Measurements from ENCODE around the gene PLAA.

Gene PLAA

DNA sequence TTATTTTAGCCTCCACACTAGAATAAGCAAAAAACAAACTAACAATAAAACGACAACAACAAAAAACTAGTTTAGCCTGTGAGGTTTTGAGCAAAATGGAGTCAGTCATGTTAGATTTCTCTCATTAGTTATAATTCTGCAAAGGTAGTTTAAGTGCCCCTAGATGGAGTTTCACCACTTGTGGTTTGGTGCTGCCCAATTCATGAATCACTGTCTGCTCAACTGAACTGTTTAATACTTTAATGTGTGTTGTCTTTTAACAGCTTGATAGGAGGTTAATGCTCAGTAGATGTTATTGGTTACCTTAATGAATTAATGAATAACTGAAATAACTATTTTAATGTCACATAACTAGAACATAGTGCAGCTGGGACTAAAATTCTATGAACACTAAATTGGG, 3.5 kb upstream of the PLAA start:
- TF ChIP-seq, protein P1, sequence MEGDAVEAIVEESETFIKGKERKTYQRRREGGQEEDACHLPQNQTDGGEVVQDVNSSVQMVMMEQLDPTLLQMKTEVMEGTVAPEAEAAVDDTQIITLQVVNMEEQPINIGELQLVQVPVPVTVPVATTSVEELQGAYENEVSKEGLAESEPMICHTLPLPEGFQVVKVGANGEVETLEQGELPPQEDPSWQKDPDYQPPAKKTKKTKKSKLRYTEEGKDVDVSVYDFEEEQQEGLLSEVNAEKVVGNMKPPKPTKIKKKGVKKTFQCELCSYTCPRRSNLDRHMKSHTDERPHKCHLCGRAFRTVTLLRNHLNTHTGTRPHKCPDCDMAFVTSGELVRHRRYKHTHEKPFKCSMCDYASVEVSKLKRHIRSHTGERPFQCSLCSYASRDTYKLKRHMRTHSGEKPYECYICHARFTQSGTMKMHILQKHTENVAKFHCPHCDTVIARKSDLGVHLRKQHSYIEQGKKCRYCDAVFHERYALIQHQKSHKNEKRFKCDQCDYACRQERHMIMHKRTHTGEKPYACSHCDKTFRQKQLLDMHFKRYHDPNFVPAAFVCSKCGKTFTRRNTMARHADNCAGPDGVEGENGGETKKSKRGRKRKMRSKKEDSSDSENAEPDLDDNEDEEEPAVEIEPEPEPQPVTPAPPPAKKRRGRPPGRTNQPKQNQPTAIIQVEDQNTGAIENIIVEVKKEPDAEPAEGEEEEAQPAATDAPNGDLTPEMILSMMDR (IDR thresholded peaks at IDR 0.05; ENCODE audit: borderline replicate concordance, insufficient read depth, low read depth, low read length): no peak
- no peak overlapping the region for H3K4me3 ChIP-seq (ENCODE audit: low read depth, low read length)

DNA sequence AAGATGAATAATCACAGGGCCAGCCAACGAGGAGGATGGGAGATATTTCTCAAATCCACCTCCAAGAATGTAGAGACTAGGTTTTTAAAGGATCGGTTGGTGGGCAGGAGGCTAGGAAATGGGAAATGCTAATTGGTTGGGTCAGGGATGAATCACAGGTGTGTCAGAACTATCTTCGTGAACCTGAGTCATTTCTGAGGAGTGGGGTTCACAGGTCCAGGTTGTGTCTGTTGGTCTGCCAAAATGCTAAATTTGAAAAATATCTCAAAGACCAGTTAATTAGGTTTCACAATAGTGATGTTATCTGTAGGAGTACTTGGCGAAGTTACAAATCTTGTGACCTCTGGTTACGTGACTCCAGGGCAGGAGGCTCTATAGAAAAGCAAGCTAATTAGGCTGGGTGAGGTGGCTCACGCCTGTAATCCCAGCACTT, 2.6 kb upstream of the PLAA start:
- H3K4me3 ChIP-seq (ENCODE audit: low read depth, low read length): no peak overlapping the region

DNA sequence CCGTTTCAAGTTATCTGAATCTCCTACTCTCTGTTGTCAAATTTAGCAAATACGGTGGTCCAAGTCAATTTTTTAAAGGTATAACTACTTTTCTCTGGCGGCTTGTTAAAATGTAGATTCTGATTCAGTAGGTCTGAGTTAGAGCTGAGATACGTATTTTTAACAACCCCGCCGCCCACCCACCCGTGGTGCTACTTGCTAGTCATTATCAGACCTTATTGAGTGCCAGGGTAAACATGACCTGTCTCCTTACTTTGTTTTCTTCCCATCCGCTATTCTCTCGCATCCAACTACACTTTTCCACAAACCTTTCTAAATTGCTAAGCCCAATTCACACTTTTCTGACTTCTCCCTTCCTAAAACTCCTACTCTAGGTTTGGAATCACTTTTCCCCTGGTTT, 694 bp upstream of the PLAA start:
- TF ChIP-seq, protein P1 (IDR thresholded peaks at IDR 0.05; ENCODE audit: borderline replicate concordance, insufficient read depth, low read depth, low read length): no peak
- peak overlapping the region; percentile 84 for H3K4me3 ChIP-seq (ENCODE audit: low read depth, low read length)

More for the DNA sequence above, 2.6 kb upstream of the PLAA start:
- TF ChIP-seq, protein P1 (IDR thresholded peaks at IDR 0.05; ENCODE audit: borderline replicate concordance, insufficient read depth, low read depth, low read length): no peak

DNA sequence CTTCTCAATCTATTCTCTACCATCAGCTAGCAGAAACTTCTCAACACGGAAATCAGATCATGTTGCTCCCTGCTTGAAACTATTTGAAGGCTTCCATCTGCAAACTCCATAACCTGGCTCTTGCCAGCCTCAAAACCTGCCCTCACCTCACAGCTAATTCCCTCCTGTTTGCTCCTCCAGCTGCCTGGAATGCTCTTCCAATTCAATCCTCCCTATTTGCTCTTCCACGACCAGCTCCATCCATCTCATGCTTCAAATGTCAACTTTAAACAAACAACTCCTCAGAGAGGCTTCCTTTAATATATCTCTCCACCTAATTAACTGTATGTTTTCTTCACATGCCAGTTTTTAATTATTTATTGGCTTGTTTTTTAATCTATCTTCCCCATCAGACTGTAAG, 1.5 kb downstream of the PLAA start:
- H3K4me3 ChIP-seq (ENCODE audit: low read depth, low read length): peak overlapping the region; percentile 84
- TF ChIP-seq, protein P1 (IDR thresholded peaks at IDR 0.05; ENCODE audit: borderline replicate concordance, insufficient read depth, low read depth, low read length): no peak

DNA sequence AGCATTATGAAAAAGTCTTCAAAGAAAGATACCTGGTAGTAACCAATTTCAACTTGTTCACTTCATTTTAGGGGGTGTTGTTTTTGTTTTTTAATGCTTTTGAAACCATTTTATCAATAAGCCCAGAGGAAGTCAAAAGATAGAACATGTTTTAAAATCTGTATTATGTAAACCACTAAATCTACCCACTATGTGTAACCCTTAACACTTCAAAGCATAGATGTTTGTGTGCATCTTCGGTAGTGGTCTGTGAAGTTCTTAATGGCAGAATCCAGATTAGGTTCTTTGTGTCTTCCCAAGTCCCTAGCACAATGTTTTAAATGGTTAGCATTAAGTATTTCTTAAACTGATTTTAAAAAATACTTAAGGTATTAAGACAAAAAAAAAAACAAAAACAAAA, 6.3 kb downstream of the PLAA start:
- H3K4me3 ChIP-seq (ENCODE audit: low read depth, low read length): no peak overlapping the region
- TF ChIP-seq, protein P1 (IDR thresholded peaks at IDR 0.05; ENCODE audit: borderline replicate concordance, insufficient read depth, low read depth, low read length): no peak

DNA sequence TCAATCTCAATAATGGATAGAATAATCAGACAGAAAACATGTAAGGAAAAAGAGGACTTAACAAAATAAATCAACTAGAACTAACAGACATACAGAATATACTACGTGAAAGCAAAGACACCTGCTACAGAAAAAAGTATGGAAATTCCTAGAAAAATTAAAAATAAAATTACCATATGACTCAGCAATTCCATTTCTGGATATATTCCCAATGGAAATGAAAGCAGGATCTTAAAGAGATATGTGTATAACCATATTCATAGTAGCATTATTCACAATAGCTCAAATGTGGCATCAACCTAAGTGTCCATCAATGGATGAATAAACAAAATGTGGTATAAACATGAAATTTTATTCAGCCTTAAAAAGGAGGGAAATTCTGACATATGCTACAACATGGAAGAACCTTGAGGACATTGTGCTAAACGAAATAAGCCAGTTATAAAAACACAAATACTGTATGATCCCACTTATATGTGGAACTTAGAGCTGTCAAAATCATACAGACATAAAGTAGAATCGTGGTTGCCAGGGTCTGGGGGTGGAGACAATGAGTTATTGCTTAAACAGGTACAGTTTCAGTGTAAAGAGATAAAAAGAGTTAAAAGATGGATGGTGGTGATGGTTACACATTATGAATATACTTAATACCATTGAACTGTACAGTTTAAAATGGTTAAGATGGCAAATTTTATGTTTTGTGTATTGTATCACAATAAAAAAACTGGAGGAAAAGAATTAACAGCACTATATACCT, 6.9 kb downstream of the PLAA start:
- no peak overlapping the region for H3K4me3 ChIP-seq (ENCODE audit: low read depth, low read length)
- TF ChIP-seq, protein P1 (IDR thresholded peaks at IDR 0.05; ENCODE audit: borderline replicate concordance, insufficient read depth, low read depth, low read length): no peak

DNA sequence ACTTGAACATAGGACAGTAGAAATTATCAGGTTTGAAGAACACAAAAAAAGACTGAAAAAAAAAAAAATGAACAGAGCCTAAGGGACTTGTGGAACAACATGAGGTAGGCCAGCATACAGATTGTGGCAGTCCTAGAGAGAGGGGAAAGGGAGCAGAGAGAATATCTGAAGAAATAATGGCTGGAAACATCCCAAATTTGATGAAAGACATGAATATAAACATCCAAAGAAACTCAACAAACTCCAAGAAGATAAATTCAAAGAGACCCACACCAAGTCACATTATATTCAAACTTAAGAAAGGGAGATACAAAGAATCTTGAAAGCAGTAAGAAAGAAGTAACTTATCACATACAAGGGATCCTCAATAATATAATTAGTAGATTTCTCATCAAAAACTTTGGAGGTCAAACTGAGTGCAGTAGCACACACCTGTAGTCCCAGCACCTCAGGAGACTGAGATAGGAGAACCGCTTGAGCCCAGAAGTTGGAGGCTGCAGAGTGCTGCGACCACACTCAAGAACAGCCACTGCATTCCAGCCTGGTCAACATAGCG, 9.1 kb downstream of the PLAA start:
- no peak overlapping the region for H3K4me3 ChIP-seq (ENCODE audit: low read depth, low read length)
- TF ChIP-seq, protein P1 (IDR thresholded peaks at IDR 0.05; ENCODE audit: borderline replicate concordance, insufficient read depth, low read depth, low read length): no peak

All from GM12875 (cell line).